ENCODE data around the gene MIX23.
"Not testable (repeated sequence)": the region's sequence is repeated elsewhere in the genome, so short reads cannot be mapped to it uniquely, and the experiment has no call there.

MIX23 gene

GRCh38 chr3:122391681-122392446, 8.8 kb upstream of the MIX23 start:
- DNase-seq: no peak

GRCh38 chr3:122390665-122391064, 7.6 kb upstream of the MIX23 start:
- DNase-seq: no peak

- no peak for DNase-seq
These were observed 6.9 kb upstream of the MIX23 start for GRCh38 chr3:122389892-122390291.

- no peak for DNase-seq
These were observed 6.2 kb upstream of the MIX23 start for GRCh38 chr3:122389197-122389596.

GRCh38 chr3:122387709-122388108, 4.7 kb upstream of the MIX23 start:
- DNase-seq: no peak

GRCh38 chr3:122383771-122384697, 1.0 kb upstream of the MIX23 start, which contains the start of gene FAM162A:
FAM162A (plus strand) TSS chr3:122384182; CDS start chr3:122384266, 84 bp downstream.
- DNase-seq: peak; percentile 93

- no peak for DNase-seq
These were observed 5.1 kb downstream of the MIX23 start for GRCh38 chr3:122377975-122378374.

GRCh38 chr3:122374034-122374433, 9.0 kb downstream of the MIX23 start:
- no peak for DNase-seq

GRCh38 chr3:122366379-122366749, 16.7 kb downstream of the MIX23 start:
- DNase-seq: no peak

- not testable (repeated sequence) for DNase-seq
These were observed 17.3 kb downstream of the MIX23 start for GRCh38 chr3:122365582-122366378.

- no peak for DNase-seq
These were observed 18.0 kb downstream of the MIX23 start for GRCh38 chr3:122365073-122365472.

- no peak for DNase-seq
These were observed 18.5 kb downstream of the MIX23 start for GRCh38 chr3:122364490-122364889.

GRCh38 chr3:122362026-122362425, 21.0 kb downstream of the MIX23 start:
- no peak for DNase-seq

GRCh38 chr3:122358703-122359032, 24.4 kb downstream of the MIX23 start:
- DNase-seq: no peak

- DNase-seq: no peak
These were observed 25.0 kb downstream of the MIX23 start for GRCh38 chr3:122357828-122358702.

GRCh38 chr3:122356402-122356801, 26.6 kb downstream of the MIX23 start:
- DNase-seq: peak; percentile 6 to 37

GRCh38 chr3:122355612-122356011, 27.4 kb downstream of the MIX23 start:
- DNase-seq: no peak

- DNase-seq: no peak
These were observed 29.1 kb downstream of the MIX23 start for GRCh38 chr3:122353893-122354401.

GRCh38 chr3:122353215-122353614, 29.8 kb downstream of the MIX23 start:
- DNase-seq: no peak

GRCh38 chr3:122351612-122352011, 31.4 kb downstream of the MIX23 start:
- DNase-seq: no peak

- no peak for DNase-seq
These were observed 32.1 kb downstream of the MIX23 start for GRCh38 chr3:122350814-122351418.
